ENCODE measurements around the gene MAP4K3.

DNA sequence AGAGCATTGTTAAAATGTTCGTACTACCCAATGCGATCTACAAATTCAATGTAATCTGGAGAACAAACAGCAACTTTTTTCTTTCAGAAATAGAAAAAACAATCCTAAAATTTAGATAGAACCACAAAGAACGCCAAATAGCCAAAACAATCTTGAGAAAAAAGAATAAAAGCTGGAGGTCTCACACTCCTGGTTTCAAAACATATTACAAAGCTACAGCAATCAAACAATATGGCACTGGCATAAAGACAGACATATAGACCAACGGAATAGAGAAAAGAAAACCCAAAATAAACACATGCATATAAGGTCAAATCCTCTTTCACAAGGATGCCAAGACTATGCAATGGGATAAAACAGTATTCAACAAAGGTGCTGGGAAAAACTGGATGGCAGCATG, 74.5 kb downstream of the MAP4K3 start:
- TF ChIP-seq POLR2A (IDR thresholded peaks at IDR 0.05): no peak
- TF ChIP-seq, protein P1, sequence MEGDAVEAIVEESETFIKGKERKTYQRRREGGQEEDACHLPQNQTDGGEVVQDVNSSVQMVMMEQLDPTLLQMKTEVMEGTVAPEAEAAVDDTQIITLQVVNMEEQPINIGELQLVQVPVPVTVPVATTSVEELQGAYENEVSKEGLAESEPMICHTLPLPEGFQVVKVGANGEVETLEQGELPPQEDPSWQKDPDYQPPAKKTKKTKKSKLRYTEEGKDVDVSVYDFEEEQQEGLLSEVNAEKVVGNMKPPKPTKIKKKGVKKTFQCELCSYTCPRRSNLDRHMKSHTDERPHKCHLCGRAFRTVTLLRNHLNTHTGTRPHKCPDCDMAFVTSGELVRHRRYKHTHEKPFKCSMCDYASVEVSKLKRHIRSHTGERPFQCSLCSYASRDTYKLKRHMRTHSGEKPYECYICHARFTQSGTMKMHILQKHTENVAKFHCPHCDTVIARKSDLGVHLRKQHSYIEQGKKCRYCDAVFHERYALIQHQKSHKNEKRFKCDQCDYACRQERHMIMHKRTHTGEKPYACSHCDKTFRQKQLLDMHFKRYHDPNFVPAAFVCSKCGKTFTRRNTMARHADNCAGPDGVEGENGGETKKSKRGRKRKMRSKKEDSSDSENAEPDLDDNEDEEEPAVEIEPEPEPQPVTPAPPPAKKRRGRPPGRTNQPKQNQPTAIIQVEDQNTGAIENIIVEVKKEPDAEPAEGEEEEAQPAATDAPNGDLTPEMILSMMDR (IDR thresholded peaks at IDR 0.05 in 4 of 5, conservative IDR thresholded peaks at IDR 0.05 in 1 of 5): no peak
